CD14-positive monocyte (primary cell): Measurements from ENCODE around the gene FOXN4. TPM values are rescaled to one million over a fixed set of nuclear protein-coding genes. Genes with fewer than 3 reads are reported as not detected.

Experiments used
- DNase-seq, 3 donors: peaks; one replicate each; pipeline ENCODE4 v3.0.0-alpha.2; 2011 to 2022
- H2AFZ ChIP-seq: 2 replicates; pipeline ENCODE4 v1.6.0; 2012; ENCODE audit warnings: mild to moderate bottlenecking, low read depth, low read length, inconsistent platforms; ENCODE audit not compliant: insufficient read depth, poor library complexity, severe bottlenecking
- H3K27ac ChIP-seq, 2 donors: 1 replicate in 1 of 2; 2 replicates in 1 of 2; pipeline ENCODE4 v1.5.1; 2012 to 2013; ENCODE audit warnings: low read length in 2 of 2, control low read depth in 1 of 2, inconsistent platforms in 1 of 2, low read depth in 1 of 2, mild to moderate bottlenecking in 1 of 2
- H3K27me3 ChIP-seq, 2 donors: one replicate each; pipeline versions ENCODE4 v1.6.0 to v1.6.1; 2011 to 2013; ENCODE audit warnings: low read length in 2 of 2; ENCODE audit not compliant: control insufficient read depth in 2 of 2, insufficient read depth in 2 of 2
- H3K36me3 ChIP-seq, 2 donors: replicated peaks in 1 of 2; 1 replicate in 1 of 2; 2 replicates in 1 of 2; pipeline versions ENCODE4 v1.5.1 to v1.6.1; 2012 to 2013; ENCODE audit warnings: low read length in 2 of 2, control low read depth in 1 of 2, inconsistent platforms in 1 of 2, mild to moderate bottlenecking in 1 of 2; ENCODE audit not compliant: insufficient read depth in 2 of 2, control insufficient read depth in 1 of 2
- H3K4me1 ChIP-seq, 2 donors: 1 replicate in 1 of 2; 2 replicates in 1 of 2; pipeline versions ENCODE4 v1.5.1 to v1.6.1; 2012 to 2013; ENCODE audit warnings: low read length in 2 of 2, control low read depth in 1 of 2, inconsistent platforms in 1 of 2, mild to moderate bottlenecking in 1 of 2, moderate library complexity in 1 of 2; ENCODE audit not compliant: insufficient read depth in 2 of 2, control insufficient read depth in 1 of 2
- H3K4me2 ChIP-seq: replicated peaks from 2 replicates; pipeline ENCODE3; 2012; ENCODE audit warnings: low read length, moderate library complexity, mild to moderate bottlenecking; ENCODE audit not compliant: poor library complexity, severe bottlenecking; ENCODE audit errors: extremely low read depth
- H3K4me3 ChIP-seq, 3 experiments: fragments of 200-600 bp in 1 of 3; sonication (generic) in 1 of 3; replicated peaks in 1 of 3; 1 replicate in 2 of 3; 2 replicates in 1 of 3; pipeline ENCODE4 v1.5.1; 2011 to 2013; ENCODE audit warnings: low read length in 3 of 3, mild to moderate bottlenecking in 3 of 3, control low read depth in 2 of 3, low read depth in 2 of 3, inconsistent platforms in 1 of 3, moderate library complexity in 1 of 3
- H3K79me2 ChIP-seq: 2 replicates; pipeline ENCODE4 v1.6.0; 2012; ENCODE audit warnings: mild to moderate bottlenecking, control low read depth, inconsistent platforms, low read length, moderate library complexity; ENCODE audit not compliant: insufficient read depth
- H3K9ac ChIP-seq: 2 replicates; pipeline ENCODE4 v1.6.0; 2017; ENCODE audit warnings: low read length, mild to moderate bottlenecking; ENCODE audit not compliant: insufficient read depth, poor library complexity, severe bottlenecking
- H3K9me3 ChIP-seq, 2 donors: replicated peaks in 1 of 2; 1 replicate in 1 of 2; 2 replicates in 1 of 2; pipeline versions ENCODE4 v1.5.1 to v1.6.1; 2012 to 2013; ENCODE audit warnings: low read length in 2 of 2, control low read depth in 1 of 2; ENCODE audit not compliant: control insufficient read depth in 1 of 2, insufficient read depth in 1 of 2
- H4K20me1 ChIP-seq: 2 replicates; pipeline ENCODE4 v1.6.0; 2012; ENCODE audit warnings: mild to moderate bottlenecking, low read length, control low read depth, moderate library complexity; ENCODE audit not compliant: insufficient read depth
- H3K27ac Mint-ChIP-seq, 7 donors: one replicate each; pipeline ENCODE4 v1.8.0; 2020; ENCODE audit warnings: mild to moderate bottlenecking in 7 of 7, mixed read lengths in 7 of 7, moderate library complexity in 6 of 7, inconsistent platforms in 2 of 7
- H3K27me3 Mint-ChIP-seq, 3 donors: one replicate each; pipeline ENCODE4 v1.8.0; 2021 to 2022; ENCODE audit warnings: low read depth in 3 of 3, mild to moderate bottlenecking in 3 of 3, mixed read lengths in 3 of 3, moderate library complexity in 3 of 3, inconsistent platforms in 1 of 3
- H3K36me3 Mint-ChIP-seq, 2 donors: one replicate each; pipeline ENCODE4 v1.8.0; 2020; ENCODE audit warnings: mixed read lengths in 2 of 2, inconsistent platforms in 1 of 2, mild to moderate bottlenecking in 1 of 2
- H3K4me1 Mint-ChIP-seq: one replicate; pipeline ENCODE4 v1.8.0; 2020; ENCODE audit warnings: mild to moderate bottlenecking, mixed read lengths
- H3K4me3 Mint-ChIP-seq, 2 donors: one replicate each; pipeline ENCODE4 v1.8.0; 2020; ENCODE audit warnings: mild to moderate bottlenecking in 2 of 2, mixed read lengths in 2 of 2, moderate library complexity in 1 of 2
- H3K9me3 Mint-ChIP-seq, 7 donors: one replicate each; pipeline ENCODE4 v1.8.0; 2020 to 2022; ENCODE audit warnings: mixed read lengths in 7 of 7, mild to moderate bottlenecking in 6 of 7, moderate library complexity in 6 of 7, inconsistent platforms in 2 of 7
- CTCF ChIP-seq: fragments of 200-600 bp; IDR thresholded peaks from one replicate; pipeline ENCODE4 v1.8.0; 2022; ENCODE audit warnings: antibody characterized with exemption, mild to moderate bottlenecking
- WGBS: methylation state at CpG from one replicate; pipeline ENCODE4 v1.1.5; 2013; ENCODE audit warnings: missing lambda C conversion rate; ENCODE audit not compliant: insufficient coverage; 5-methylcytosine and 5-hydroxymethylcytosine counted together
- intact Hi-C, 2 donors: fragments of 100-400 bp; cut with micrococcal nuclease; formaldehyde crosslinking; loops; one replicate each; pipeline versions ENCODE4 v1.15.0 to v1.15.1; 2023
- polyA plus RNA-seq, 3 donors: library from polyadenylated mRNA; depleted of rRNA in 1 of 3; unstranded in 2 of 3; stranded (reverse) in 1 of 3; fragments of 300-500 nt in 2 of 3; fragments of >200 nt in 1 of 3; fragmentation: Illumina TruSeq in 2 of 3; gene quantifications; 1 replicate in 2 of 3; 2 replicates in 1 of 3; pipeline ENCODE4 v1.2.3, GENCODE V29; 2012 to 2021

FOXN4 gene
- polyA plus RNA-seq, 3 donors = not detected

- no peaks in the 10 kb centered on the region for H3K79me2 ChIP-seq
- DNase-seq = no peak
- no peak overlapping the region for H3K4me2 ChIP-seq
- H3K36me3 Mint-ChIP-seq = peaks cover 45 to 56% of the 10 kb centered on the region in 2 donors
- no peaks in the 10 kb centered on the region for H3K9me3 ChIP-seq
- H3K27me3 ChIP-seq = no peaks in the 10 kb centered on the region
- peaks cover 15 to 20% of the 10 kb centered on the region in 2 donors for H3K36me3 ChIP-seq
- H3K9me3 Mint-ChIP-seq = no peaks in the 10 kb centered on the region
- no peak overlapping the region for H3K27ac ChIP-seq
- H3K27ac Mint-ChIP-seq = no peak overlapping the region
- peaks cover 5% of the 10 kb centered on the region for H3K4me1 Mint-ChIP-seq
- no peaks in the 10 kb centered on the region for H4K20me1 ChIP-seq
- no peak overlapping the region for H3K9ac ChIP-seq
- no peak overlapping the region for H3K4me3 Mint-ChIP-seq
- no peak for TF ChIP-seq CTCF
- H3K4me1 ChIP-seq = no peaks in the 10 kb centered on the region
- H2AFZ ChIP-seq = no peak overlapping the region
- no CpG with 5 or more reads among the region's 5 CpGs for WGBS
- H3K4me3 ChIP-seq = no peak overlapping the region
- peaks cover 0 to 1% (median 0%) of the 10 kb centered on the region in 3 donors for H3K27me3 Mint-ChIP-seq
- intact Hi-C loops = no loop called here
Observed at GRCh38 chr12:109241936-109242335, 67.1 kb downstream of the FOXN4 start.

- Histone ChIP-seq H3K27me3 (no peaks in the 10 kb centered on the region), H3K79me2 (no peaks in the 10 kb centered on the region), H3K9me3 (no peaks in the 10 kb centered on the region), H3K4me1 (no peaks in the 10 kb centered on the region), H3K9ac (no peak overlapping the region), H3K4me3 (no peak overlapping the region), H3K36me3 (peaks cover 16 to 18% of the 10 kb centered on the region in 2 donors), H3K27ac (no peak overlapping the region), H2AFZ (no peak overlapping the region), H3K4me2 (no peak overlapping the region), H4K20me1 (no peaks in the 10 kb centered on the region)
- peaks cover 0 to 1% (median 0%) of the 10 kb centered on the region in 3 donors for H3K27me3 Mint-ChIP-seq
- DNase-seq = no peak
- H3K4me1 Mint-ChIP-seq = peaks cover 5% of the 10 kb centered on the region
- no peak overlapping the region for H3K27ac Mint-ChIP-seq
- H3K9me3 Mint-ChIP-seq = no peaks in the 10 kb centered on the region
- peaks cover 41 to 55% of the 10 kb centered on the region in 2 donors for H3K36me3 Mint-ChIP-seq
- WGBS = no CpG with 5 or more reads among the region's 2 CpGs
- no peak overlapping the region for H3K4me3 Mint-ChIP-seq
- intact Hi-C loops = no loop called here
- no peak for TF ChIP-seq CTCF
Observed at GRCh38 chr12:109240365-109240764, 68.7 kb downstream of the FOXN4 start.
